ENCODE results near the gene BEND6. TPM values are rescaled to one million over a fixed set of nuclear protein-coding genes. Genes with fewer than 3 reads are reported as not detected.

BEND6 gene
- total and polyA plus RNA-seq, 2 donors (not counting 1 experiment from before 2014, with no cell fraction given) = not detected

DNA sequence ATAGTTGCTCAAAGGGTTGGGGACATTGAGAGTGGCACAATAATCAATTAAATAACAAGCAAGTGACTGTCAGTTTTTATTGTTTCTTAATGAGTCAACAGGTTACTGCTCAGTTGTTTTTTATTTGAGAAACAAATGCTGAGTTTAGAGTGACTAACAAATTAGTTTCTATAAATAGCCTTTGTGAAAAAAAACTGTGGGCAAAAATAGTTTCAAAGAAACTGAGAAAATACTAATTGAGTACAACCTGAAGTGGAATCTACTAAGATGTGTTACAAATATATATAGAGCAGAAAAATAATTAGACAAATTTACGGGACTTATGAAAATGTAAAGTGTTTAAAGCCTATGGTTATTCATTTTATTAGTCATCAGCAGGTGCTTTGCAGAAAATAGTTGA is 22.3 kb downstream of the BEND6 start:
- no peaks in the 10 kb centered on the region for H3K9me3 Mint-ChIP-seq (ENCODE audit: insufficient read depth)

DNA sequence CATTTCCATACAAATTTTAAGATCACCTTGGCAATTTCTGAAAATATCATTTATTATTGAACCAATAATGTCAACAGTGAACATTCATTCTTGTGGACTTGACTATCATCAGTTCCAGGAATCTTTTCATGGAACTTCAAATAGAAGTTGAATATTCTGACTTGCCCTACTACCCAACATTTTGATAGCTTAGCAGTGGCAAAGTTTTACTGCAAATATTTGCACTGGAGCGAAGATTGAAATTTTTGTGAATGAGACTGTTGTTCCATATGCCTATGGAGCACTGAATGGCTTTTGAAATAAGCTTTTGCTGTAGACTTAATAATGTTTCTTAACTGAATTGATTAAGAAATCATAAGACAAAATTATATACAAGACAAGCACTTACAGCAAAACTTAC is 23.6 kb downstream of the BEND6 start:
- DNase-seq (no peak), ATAC-seq (ENCODE audit: low read depth) (no peak)
- POLR2A ChIA-PET = no interaction called here
- H3K9me3 Mint-ChIP-seq (ENCODE audit: insufficient read depth) = no peaks in the 10 kb centered on the region
- TF ChIP-seq, protein P1, sequence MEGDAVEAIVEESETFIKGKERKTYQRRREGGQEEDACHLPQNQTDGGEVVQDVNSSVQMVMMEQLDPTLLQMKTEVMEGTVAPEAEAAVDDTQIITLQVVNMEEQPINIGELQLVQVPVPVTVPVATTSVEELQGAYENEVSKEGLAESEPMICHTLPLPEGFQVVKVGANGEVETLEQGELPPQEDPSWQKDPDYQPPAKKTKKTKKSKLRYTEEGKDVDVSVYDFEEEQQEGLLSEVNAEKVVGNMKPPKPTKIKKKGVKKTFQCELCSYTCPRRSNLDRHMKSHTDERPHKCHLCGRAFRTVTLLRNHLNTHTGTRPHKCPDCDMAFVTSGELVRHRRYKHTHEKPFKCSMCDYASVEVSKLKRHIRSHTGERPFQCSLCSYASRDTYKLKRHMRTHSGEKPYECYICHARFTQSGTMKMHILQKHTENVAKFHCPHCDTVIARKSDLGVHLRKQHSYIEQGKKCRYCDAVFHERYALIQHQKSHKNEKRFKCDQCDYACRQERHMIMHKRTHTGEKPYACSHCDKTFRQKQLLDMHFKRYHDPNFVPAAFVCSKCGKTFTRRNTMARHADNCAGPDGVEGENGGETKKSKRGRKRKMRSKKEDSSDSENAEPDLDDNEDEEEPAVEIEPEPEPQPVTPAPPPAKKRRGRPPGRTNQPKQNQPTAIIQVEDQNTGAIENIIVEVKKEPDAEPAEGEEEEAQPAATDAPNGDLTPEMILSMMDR (IDR thresholded peaks at IDR 0.05) = no peak
- TF ChIP-seq EZH2 (IDR thresholded peaks at IDR 0.05; ENCODE audit: borderline replicate concordance, insufficient read depth, low read depth, low read length, poor library complexity, severe bottlenecking) = no peak
- no peaks in the 10 kb centered on the region for H3K4me1 ChIP-seq (ENCODE audit: control insufficient read depth in 2 of 2, insufficient read depth in 2 of 2, low read length in 2 of 2)
- no peak overlapping the region for H2AFZ ChIP-seq (ENCODE audit: insufficient read depth, low read depth, low read length, poor library complexity, severe bottlenecking)
- H3K4me1 Mint-ChIP-seq = no peaks in the 10 kb centered on the region
- no peak overlapping the region for H3K4me2 ChIP-seq (replicated peaks; ENCODE audit: low read depth, low read length, poor library complexity, severe bottlenecking)
- H3K9ac ChIP-seq (ENCODE audit: low read length) = no peak overlapping the region
- intact Hi-C loops (cut with micrococcal nuclease) = no loop called here
- H3K27ac Mint-ChIP-seq = no peak overlapping the region
- H3K4me3 Mint-ChIP-seq = no peak overlapping the region
- CTCF ChIA-PET = no interaction called here
- H4K20me1 ChIP-seq (ENCODE audit: control insufficient read depth, insufficient read depth, low read length, poor library complexity, severe bottlenecking) = no peaks in the 10 kb centered on the region
- H3K9me3 ChIP-seq (ENCODE audit: control extremely low read depth in 1 of 3, control insufficient read depth in 2 of 3, insufficient read depth in 1 of 3, low read length in 2 of 3) = peaks cover 0 to 21% (median 5%) of the 10 kb centered on the region in 3 donors
- no CpG with 5 or more reads among the region's 1 CpG for WGBS (ENCODE audit: insufficient coverage)
- H3K27me3 Mint-ChIP-seq = peaks cover 8% of the 10 kb centered on the region
- no peak overlapping the region for H3K4me3 ChIP-seq (ENCODE audit: control extremely low read depth in 1 of 5, extremely low read depth in 1 of 5, insufficient read depth in 1 of 5, low read depth in 2 of 5, low read length in 4 of 5)
- H3K36me3 ChIP-seq (replicated peaks in 1 of 2; ENCODE audit: control extremely low read depth in 1 of 2, control insufficient read depth in 1 of 2, extremely low read depth in 1 of 2, insufficient read depth in 2 of 2, low read length in 1 of 2) = no peaks in the 10 kb centered on the region
- no peaks in the 10 kb centered on the region for H3K27me3 ChIP-seq (replicated peaks in 1 of 4; ENCODE audit: control extremely low read depth in 1 of 4, control insufficient read depth in 3 of 4, insufficient read depth in 4 of 4, low read length in 3 of 4)
- H3K79me2 ChIP-seq (ENCODE audit: control insufficient read depth, insufficient read depth, low read length) = no peaks in the 10 kb centered on the region
- no peak overlapping the region for H3K27ac ChIP-seq (ENCODE audit: low read length in 2 of 2)

More for the DNA sequence above, 22.3 kb downstream of the BEND6 start:
- Histone ChIP-seq H4K20me1 (ENCODE audit: control insufficient read depth, insufficient read depth, low read length, poor library complexity, severe bottlenecking) (no peaks in the 10 kb centered on the region), H3K27ac (ENCODE audit: low read length in 2 of 2) (no peak overlapping the region), H3K36me3 (replicated peaks in 1 of 2; ENCODE audit: control extremely low read depth in 1 of 2, control insufficient read depth in 1 of 2, extremely low read depth in 1 of 2, insufficient read depth in 2 of 2, low read length in 1 of 2) (no peaks in the 10 kb centered on the region), H3K9ac (ENCODE audit: low read length) (no peak overlapping the region), H3K4me3 (ENCODE audit: control extremely low read depth in 1 of 5, extremely low read depth in 1 of 5, insufficient read depth in 1 of 5, low read depth in 2 of 5, low read length in 4 of 5) (no peak overlapping the region), H3K4me2 (replicated peaks; ENCODE audit: low read depth, low read length, poor library complexity, severe bottlenecking) (no peak overlapping the region), H3K4me1 (ENCODE audit: control insufficient read depth in 2 of 2, insufficient read depth in 2 of 2, low read length in 2 of 2) (no peaks in the 10 kb centered on the region), H3K9me3 (ENCODE audit: control extremely low read depth in 1 of 3, control insufficient read depth in 2 of 3, insufficient read depth in 1 of 3, low read length in 2 of 3) (peaks cover 0 to 21% (median 5%) of the 10 kb centered on the region in 3 donors), H3K27me3 (replicated peaks in 1 of 4; ENCODE audit: control extremely low read depth in 1 of 4, control insufficient read depth in 3 of 4, insufficient read depth in 4 of 4, low read length in 3 of 4) (no peaks in the 10 kb centered on the region), H3K79me2 (ENCODE audit: control insufficient read depth, insufficient read depth, low read length) (no peaks in the 10 kb centered on the region), H2AFZ (ENCODE audit: insufficient read depth, low read depth, low read length, poor library complexity, severe bottlenecking) (no peak overlapping the region)
- H3K4me3 Mint-ChIP-seq = no peak overlapping the region
- intact Hi-C loops (cut with micrococcal nuclease) = no loop called here
- ATAC-seq (ENCODE audit: low read depth) = no peak
- no CpG with 5 or more reads among the region's 1 CpG for WGBS (ENCODE audit: insufficient coverage)
- ChIA-PET POLR2A (no interaction called here), CTCF (no interaction called here)
- DNase-seq = no peak
- H3K27ac Mint-ChIP-seq = no peak overlapping the region
- H3K27me3 Mint-ChIP-seq = peaks cover 3% of the 10 kb centered on the region
- no peaks in the 10 kb centered on the region for H3K4me1 Mint-ChIP-seq
- TF ChIP-seq, protein P1 (IDR thresholded peaks at IDR 0.05) = no peak
- no peak for TF ChIP-seq EZH2 (IDR thresholded peaks at IDR 0.05; ENCODE audit: borderline replicate concordance, insufficient read depth, low read depth, low read length, poor library complexity, severe bottlenecking)

Measured in B cell (primary cell).